ENCODE data around the gene XPNPEP3.

XPNPEP3 gene

DNA sequence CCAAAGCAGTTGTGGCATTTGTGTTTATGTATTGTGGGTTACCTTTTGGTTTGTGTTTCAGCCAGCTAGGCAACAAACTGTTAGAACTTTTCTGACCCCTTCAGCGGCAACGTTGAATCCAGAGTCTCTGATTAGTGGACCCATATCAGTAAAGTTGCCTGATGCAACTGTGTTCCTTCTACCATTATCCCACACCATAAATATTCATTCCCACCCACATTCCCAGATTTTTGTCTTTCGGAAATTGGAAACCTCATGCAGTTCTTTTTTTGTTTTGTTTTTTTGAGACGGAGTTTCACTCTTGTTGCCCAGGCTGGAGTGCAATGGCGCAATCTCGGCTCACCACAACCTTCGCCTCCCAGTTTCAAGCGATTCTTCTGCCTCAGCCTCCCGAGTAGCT lies 63.6 kb downstream of the XPNPEP3 start:
- TF ChIP-seq FOXP2 (optimal IDR thresholded peaks at IDR 0.05; ENCODE audit: borderline replicate concordance, extremely low read depth, extremely low read length, insufficient read depth) (no peak), POLR2AphosphoS5 (IDR thresholded peaks at IDR 0.05; ENCODE audit: low read depth, low read length) (no peak)
- TF ChIP-seq, protein P1, sequence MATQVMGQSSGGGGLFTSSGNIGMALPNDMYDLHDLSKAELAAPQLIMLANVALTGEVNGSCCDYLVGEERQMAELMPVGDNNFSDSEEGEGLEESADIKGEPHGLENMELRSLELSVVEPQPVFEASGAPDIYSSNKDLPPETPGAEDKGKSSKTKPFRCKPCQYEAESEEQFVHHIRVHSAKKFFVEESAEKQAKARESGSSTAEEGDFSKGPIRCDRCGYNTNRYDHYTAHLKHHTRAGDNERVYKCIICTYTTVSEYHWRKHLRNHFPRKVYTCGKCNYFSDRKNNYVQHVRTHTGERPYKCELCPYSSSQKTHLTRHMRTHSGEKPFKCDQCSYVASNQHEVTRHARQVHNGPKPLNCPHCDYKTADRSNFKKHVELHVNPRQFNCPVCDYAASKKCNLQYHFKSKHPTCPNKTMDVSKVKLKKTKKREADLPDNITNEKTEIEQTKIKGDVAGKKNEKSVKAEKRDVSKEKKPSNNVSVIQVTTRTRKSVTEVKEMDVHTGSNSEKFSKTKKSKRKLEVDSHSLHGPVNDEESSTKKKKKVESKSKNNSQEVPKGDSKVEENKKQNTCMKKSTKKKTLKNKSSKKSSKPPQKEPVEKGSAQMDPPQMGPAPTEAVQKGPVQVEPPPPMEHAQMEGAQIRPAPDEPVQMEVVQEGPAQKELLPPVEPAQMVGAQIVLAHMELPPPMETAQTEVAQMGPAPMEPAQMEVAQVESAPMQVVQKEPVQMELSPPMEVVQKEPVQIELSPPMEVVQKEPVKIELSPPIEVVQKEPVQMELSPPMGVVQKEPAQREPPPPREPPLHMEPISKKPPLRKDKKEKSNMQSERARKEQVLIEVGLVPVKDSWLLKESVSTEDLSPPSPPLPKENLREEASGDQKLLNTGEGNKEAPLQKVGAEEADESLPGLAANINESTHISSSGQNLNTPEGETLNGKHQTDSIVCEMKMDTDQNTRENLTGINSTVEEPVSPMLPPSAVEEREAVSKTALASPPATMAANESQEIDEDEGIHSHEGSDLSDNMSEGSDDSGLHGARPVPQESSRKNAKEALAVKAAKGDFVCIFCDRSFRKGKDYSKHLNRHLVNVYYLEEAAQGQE (IDR thresholded peaks at IDR 0.05; ENCODE audit: insufficient read depth in 1 of 2, low read depth in 2 of 2, low read length in 2 of 2) = no peak

DNA sequence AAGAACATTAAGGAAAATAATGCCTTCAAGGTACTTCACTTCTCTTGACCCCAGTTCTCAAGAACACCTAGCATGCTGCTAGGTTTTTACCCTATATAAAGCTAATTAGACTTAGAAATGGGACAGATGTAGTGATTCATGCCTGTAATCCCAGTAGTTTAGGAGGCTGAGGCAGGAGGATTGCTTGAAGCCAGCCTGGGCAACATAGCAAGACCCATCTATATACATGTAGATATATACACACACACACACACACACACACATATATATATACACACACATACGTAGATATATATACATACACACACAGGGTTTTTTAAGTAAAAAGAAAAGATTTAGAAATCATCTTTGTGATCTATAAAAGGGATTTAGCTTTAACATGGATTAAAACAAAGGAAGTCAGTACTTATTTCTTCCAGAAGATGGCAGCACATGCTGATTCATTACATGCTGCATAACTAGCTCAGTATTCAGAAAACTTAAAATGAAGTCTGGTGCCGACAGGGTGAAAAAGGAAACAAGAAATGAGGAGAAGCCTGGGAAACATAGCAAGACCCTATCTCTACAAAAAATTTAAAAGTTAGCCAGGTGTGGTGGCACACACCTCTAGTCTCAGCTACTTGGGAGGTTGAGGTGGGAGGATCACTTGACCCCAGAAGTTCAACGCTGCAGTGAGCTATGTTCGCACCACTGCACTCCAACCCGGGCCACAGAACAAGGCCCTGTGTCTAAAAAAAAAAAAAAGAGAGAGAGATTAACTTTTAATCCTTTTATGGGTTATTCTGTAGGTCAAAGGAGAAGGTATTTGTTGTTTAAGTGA lies 65.7 kb downstream of the XPNPEP3 start:
- no peak for TF ChIP-seq FOXP2 (optimal IDR thresholded peaks at IDR 0.05; ENCODE audit: borderline replicate concordance, extremely low read depth, extremely low read length, insufficient read depth)
- TF ChIP-seq POLR2AphosphoS5 (IDR thresholded peaks at IDR 0.05; ENCODE audit: low read depth, low read length) = no peak
- no peak for TF ChIP-seq SIN3A (IDR thresholded peaks at IDR 0.05; ENCODE audit: borderline replicate concordance, insufficient read depth, low read length)

DNA sequence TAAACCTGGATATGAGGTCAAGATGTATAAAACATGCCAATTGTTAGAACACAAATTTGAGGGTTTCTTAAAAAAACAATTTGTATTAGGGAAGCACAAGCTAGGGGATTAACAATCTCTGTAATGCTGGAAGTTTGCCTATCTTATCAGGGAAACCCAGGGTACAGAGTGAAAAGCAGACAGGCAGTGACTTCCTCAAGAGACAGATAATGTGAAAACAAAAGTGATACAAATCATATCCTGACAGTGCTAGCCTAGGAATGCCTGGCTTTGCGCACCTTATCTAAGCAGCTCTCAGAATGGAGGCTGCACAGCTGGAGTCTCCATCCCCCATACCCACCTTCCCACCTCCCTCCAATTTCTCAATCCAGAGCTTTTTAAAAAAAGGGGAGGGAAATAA lies 71.7 kb downstream of the XPNPEP3 start:
- TF ChIP-seq SIN3A (IDR thresholded peaks at IDR 0.05; ENCODE audit: borderline replicate concordance, insufficient read depth, low read length) (no peak), FOXP2 (optimal IDR thresholded peaks at IDR 0.05; ENCODE audit: borderline replicate concordance, extremely low read depth, extremely low read length, insufficient read depth) (no peak), POLR2AphosphoS5 (IDR thresholded peaks at IDR 0.05; ENCODE audit: low read depth, low read length) (no peak), TAF1 (IDR thresholded peaks at IDR 0.05; ENCODE audit: borderline replicate concordance, insufficient read depth, low read length) (no peak)
- TF ChIP-seq, protein P1 (IDR thresholded peaks at IDR 0.05; ENCODE audit: insufficient read depth in 1 of 2, low read depth in 2 of 2, low read length in 2 of 2) = no peak

DNA sequence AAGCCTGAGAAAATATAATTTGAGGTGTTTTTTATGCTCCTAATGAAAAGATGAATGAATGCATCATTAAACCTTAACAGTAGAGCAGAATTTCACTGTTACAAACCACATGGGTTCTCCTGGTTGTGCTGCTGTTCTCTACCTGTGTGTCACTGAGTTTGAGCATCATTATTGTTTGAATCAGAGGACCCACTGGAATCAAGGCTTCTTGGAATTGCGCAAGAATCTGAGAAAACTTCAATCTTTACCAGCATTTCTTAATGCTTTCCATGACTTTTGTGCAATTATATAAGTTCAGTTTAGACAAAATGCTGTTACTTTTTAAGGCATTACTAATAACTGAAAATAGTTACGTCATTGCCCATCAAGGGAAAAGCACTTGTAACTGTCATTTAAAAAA lies 75.4 kb downstream of the XPNPEP3 start:
- TF ChIP-seq FOXP2 (optimal IDR thresholded peaks at IDR 0.05; ENCODE audit: borderline replicate concordance, extremely low read depth, extremely low read length, insufficient read depth) (no peak), SIN3A (IDR thresholded peaks at IDR 0.05; ENCODE audit: borderline replicate concordance, insufficient read depth, low read length) (no peak), TAF1 (IDR thresholded peaks at IDR 0.05; ENCODE audit: borderline replicate concordance, insufficient read depth, low read length) (no peak), POLR2AphosphoS5 (IDR thresholded peaks at IDR 0.05; ENCODE audit: low read depth, low read length) (no peak)
- TF ChIP-seq, protein P1 (IDR thresholded peaks at IDR 0.05; ENCODE audit: insufficient read depth in 1 of 2, low read depth in 2 of 2, low read length in 2 of 2) = no peak

DNA sequence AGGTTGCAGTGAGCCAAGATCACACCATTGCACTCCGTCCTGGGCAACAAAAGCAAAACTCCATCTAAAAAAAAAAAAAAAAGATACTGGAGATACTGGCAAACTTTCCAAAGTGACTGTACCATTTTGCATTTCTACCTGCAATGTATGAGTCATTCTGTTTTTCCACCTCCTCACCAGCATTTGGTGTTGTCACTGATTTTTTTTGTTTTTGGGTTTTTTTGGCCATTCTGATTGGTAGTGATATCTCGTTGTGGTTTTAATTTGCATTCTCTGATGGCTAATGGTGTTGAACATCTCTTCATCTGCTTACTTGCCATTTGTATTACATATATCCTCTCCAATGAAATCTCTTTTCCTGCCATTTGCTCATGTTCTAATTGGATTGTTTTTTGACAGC lies 82.3 kb downstream of the XPNPEP3 start:
- TF ChIP-seq, protein P1 (IDR thresholded peaks at IDR 0.05; ENCODE audit: insufficient read depth in 1 of 2, low read depth in 2 of 2, low read length in 2 of 2) = no peak
- no peak for TF ChIP-seq FOXP2 (optimal IDR thresholded peaks at IDR 0.05; ENCODE audit: borderline replicate concordance, extremely low read depth, extremely low read length, insufficient read depth)
- TF ChIP-seq TAF1 (IDR thresholded peaks at IDR 0.05; ENCODE audit: borderline replicate concordance, insufficient read depth, low read length) = no peak
- no peak for TF ChIP-seq SIN3A (IDR thresholded peaks at IDR 0.05; ENCODE audit: borderline replicate concordance, insufficient read depth, low read length)
- TF ChIP-seq POLR2AphosphoS5 (IDR thresholded peaks at IDR 0.05; ENCODE audit: low read depth, low read length) = no peak
